Endothelial cell (in vitro differentiated cells): Measurements from ENCODE around the gene P2RY12. TPM values are rescaled to one million over a fixed set of nuclear protein-coding genes. Genes with fewer than 3 reads are reported as not detected.

ENCODE experiments used
- DNase-seq: peaks from one replicate; pipeline ENCODE4 v3.0.0; 2021; ENCODE audit warnings: low spot score
- H3K27ac Mint-ChIP-seq: one replicate; pipeline ENCODE4 v1.8.0; 2021; ENCODE audit warnings: mixed read lengths, inconsistent platforms; ENCODE audit not compliant: unreplicated experiment
- H3K27me3 Mint-ChIP-seq: one replicate; pipeline ENCODE4 v1.8.0; 2021; ENCODE audit warnings: mild to moderate bottlenecking, moderate library complexity, mixed read lengths, inconsistent platforms; ENCODE audit not compliant: unreplicated experiment
- H3K36me3 Mint-ChIP-seq: one replicate; pipeline ENCODE4 v1.8.0; 2021; ENCODE audit warnings: mild to moderate bottlenecking, low read depth, mixed read lengths, inconsistent platforms; ENCODE audit not compliant: unreplicated experiment
- H3K4me1 Mint-ChIP-seq: one replicate; pipeline ENCODE4 v1.8.0; 2021; ENCODE audit warnings: mild to moderate bottlenecking, mixed read lengths, inconsistent platforms; ENCODE audit not compliant: unreplicated experiment
- H3K4me3 Mint-ChIP-seq: one replicate; pipeline ENCODE4 v1.8.0; 2021; ENCODE audit warnings: mild to moderate bottlenecking, mixed read lengths, inconsistent platforms; ENCODE audit not compliant: unreplicated experiment
- H3K9me3 Mint-ChIP-seq: one replicate; pipeline ENCODE4 v1.8.0; 2021; ENCODE audit warnings: mixed read lengths, inconsistent platforms; ENCODE audit not compliant: unreplicated experiment
- CTCF ChIP-seq: fragments of 200-600 bp; sonication (generic); IDR thresholded peaks from one replicate; pipeline ENCODE4 v1.5.0; 2021; ENCODE audit warnings: antibody characterized with exemption; ENCODE audit not compliant: unreplicated experiment
- total RNA-seq: library from RNA; stranded (reverse); fragmentation: NEBNext Ultra II Directional; extraction: Animal tissue kit (Norgen Biotek cat#: 25700); gene quantifications from one replicate; pipeline ENCODE4 v1.2.1, GENCODE V29; 2021; ENCODE audit not compliant: unreplicated experiment

P2RY12 gene
- total RNA-seq, 1 donor from 2014 or later: not detected

GRCh38 chr3:151382671-151383070 lies 1.9 kb downstream of the P2RY12 start:
- TF ChIP-seq CTCF: no peak
- DNase-seq: no peak
- Mint-ChIP-seq H3K4me1 (peaks cover 36% of the 10 kb centered on the region), H3K27me3 (peaks cover 2% of the 10 kb centered on the region), H3K27ac (peak overlapping the region; percentile 44), H3K4me3 (no peak overlapping the region), H3K9me3 (no peaks in the 10 kb centered on the region), H3K36me3 (no peaks in the 10 kb centered on the region)

GRCh38 chr3:151379083-151379734 lies 5.3 kb downstream of the P2RY12 start:
- peak; percentile 62 for DNase-seq
- no peaks in the 10 kb centered on the region for H3K9me3 Mint-ChIP-seq
- peaks cover 22% of the 10 kb centered on the region for H3K4me1 Mint-ChIP-seq
- no peak overlapping the region for H3K27ac Mint-ChIP-seq
- TF ChIP-seq CTCF: peak; percentile 44
- no peaks in the 10 kb centered on the region for H3K36me3 Mint-ChIP-seq
- no peak overlapping the region for H3K4me3 Mint-ChIP-seq
- no peaks in the 10 kb centered on the region for H3K27me3 Mint-ChIP-seq

- TF ChIP-seq CTCF: no peak
- no peak overlapping the region for H3K4me3 Mint-ChIP-seq
- peak overlapping the region; percentile 72 for H3K27ac Mint-ChIP-seq
- H3K27me3 Mint-ChIP-seq: no peaks in the 10 kb centered on the region
- H3K4me1 Mint-ChIP-seq: peaks cover 14% of the 10 kb centered on the region
- no peaks in the 10 kb centered on the region for H3K9me3 Mint-ChIP-seq
- H3K36me3 Mint-ChIP-seq: no peaks in the 10 kb centered on the region
- DNase-seq: no peak
These were observed 6.7 kb downstream of the P2RY12 start for GRCh38 chr3:151377768-151378385.

GRCh38 chr3:151372063-151372820 lies 12.3 kb downstream of the P2RY12 start:
- no peak for TF ChIP-seq CTCF
- Mint-ChIP-seq H3K27me3 (no peaks in the 10 kb centered on the region), H3K27ac (no peak overlapping the region), H3K36me3 (no peaks in the 10 kb centered on the region), H3K4me1 (no peaks in the 10 kb centered on the region), H3K9me3 (no peaks in the 10 kb centered on the region), H3K4me3 (no peak overlapping the region)
- DNase-seq: no peak

GRCh38 chr3:151371526-151371925 lies 13.0 kb downstream of the P2RY12 start:
- DNase-seq: no peak
- TF ChIP-seq CTCF: no peak
- H3K4me1 Mint-ChIP-seq: no peaks in the 10 kb centered on the region
- H3K36me3 Mint-ChIP-seq: no peaks in the 10 kb centered on the region
- H3K27ac Mint-ChIP-seq: no peak overlapping the region
- H3K9me3 Mint-ChIP-seq: no peaks in the 10 kb centered on the region
- H3K4me3 Mint-ChIP-seq: no peak overlapping the region
- no peaks in the 10 kb centered on the region for H3K27me3 Mint-ChIP-seq
